ENCODE data around the gene ALOX15. TPM values are rescaled to one million over a fixed set of nuclear protein-coding genes. Genes with fewer than 3 reads are reported as not detected.
"Not testable (repeated sequence)": the region's sequence is repeated elsewhere in the genome, so short reads cannot be mapped to it uniquely, and the experiment has no call there.

ALOX15 gene
- total RNA-seq, 4 donors from 2014 or later = not detected

- not testable (repeated sequence) for DNase-seq; H3K4me1 ChIP-seq; H3K9me3 ChIP-seq; H3K4me3 ChIP-seq (replicated peaks in 1 of 3); H3K36me3 ChIP-seq; H3K27ac ChIP-seq; H3K27me3 ChIP-seq
- intact Hi-C loops (cut with DNase I) = loop anchor here (10.0 kb wide), 1 partner anchor 214 kb away; no protein-coding TSS in a partner anchor
- 30 to 42% methylated on average over 6 to 8 of the region's 8 CpGs for WGBS, 2 donors
These were observed 2.7 kb downstream of the ALOX15 start for GRCh38 chr17:4638766-4639165.

- Histone ChIP-seq H3K4me1 (no peaks in the 10 kb centered on the region), H3K36me3 (no peaks in the 10 kb centered on the region), H3K27ac (no peak overlapping the region), H3K9me3 (no peaks in the 10 kb centered on the region), H3K4me3 (replicated peaks in 1 of 3) (no peak overlapping the region), H3K27me3 (no peaks in the 10 kb centered on the region)
- 62 to 76% methylated on average over 12 of the region's 12 CpGs for WGBS, 2 donors
- intact Hi-C loops (cut with DNase I) = loop anchor here (10.0 kb wide), 1 partner anchor 212 kb away; no protein-coding TSS in a partner anchor
- no peak for TF ChIP-seq POLR2A (IDR thresholded peaks at IDR 0.05)
- TF ChIP-seq, protein P1, sequence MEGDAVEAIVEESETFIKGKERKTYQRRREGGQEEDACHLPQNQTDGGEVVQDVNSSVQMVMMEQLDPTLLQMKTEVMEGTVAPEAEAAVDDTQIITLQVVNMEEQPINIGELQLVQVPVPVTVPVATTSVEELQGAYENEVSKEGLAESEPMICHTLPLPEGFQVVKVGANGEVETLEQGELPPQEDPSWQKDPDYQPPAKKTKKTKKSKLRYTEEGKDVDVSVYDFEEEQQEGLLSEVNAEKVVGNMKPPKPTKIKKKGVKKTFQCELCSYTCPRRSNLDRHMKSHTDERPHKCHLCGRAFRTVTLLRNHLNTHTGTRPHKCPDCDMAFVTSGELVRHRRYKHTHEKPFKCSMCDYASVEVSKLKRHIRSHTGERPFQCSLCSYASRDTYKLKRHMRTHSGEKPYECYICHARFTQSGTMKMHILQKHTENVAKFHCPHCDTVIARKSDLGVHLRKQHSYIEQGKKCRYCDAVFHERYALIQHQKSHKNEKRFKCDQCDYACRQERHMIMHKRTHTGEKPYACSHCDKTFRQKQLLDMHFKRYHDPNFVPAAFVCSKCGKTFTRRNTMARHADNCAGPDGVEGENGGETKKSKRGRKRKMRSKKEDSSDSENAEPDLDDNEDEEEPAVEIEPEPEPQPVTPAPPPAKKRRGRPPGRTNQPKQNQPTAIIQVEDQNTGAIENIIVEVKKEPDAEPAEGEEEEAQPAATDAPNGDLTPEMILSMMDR (IDR thresholded peaks at IDR 0.05) = no peak
- no peak for DNase-seq
These were observed 4.9 kb downstream of the ALOX15 start for GRCh38 chr17:4636474-4637100.

DNA sequence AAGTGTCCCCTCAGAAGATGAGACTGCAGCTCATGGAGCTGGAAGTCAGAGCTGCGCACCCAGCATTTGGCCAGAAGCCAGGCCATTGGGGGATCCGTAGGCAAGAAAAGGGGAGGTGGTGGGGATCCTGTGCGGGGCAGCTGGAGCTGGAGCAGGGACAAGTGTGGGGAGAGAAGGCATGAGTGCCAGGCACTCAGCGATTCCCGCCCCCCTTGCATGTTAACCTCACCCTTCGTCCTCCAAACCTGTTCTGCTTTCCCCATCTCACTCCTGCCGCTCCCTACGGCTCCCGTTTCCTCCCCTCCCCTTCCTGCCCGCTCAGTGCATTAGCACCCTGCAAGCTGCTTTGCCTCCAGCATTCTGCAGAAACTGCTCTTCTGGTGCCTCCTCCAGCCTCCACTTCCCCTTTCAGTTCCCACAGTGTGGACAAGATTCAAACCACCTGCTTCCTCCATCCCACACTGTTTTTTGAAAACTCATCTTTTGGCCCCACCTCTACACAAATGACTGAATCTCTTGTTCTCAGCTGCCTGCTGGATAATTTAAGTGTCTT is 5.6 kb downstream of the ALOX15 start:
- no peaks in the 10 kb centered on the region for H3K36me3 ChIP-seq
- WGBS, 2 donors = 10 to 20% methylated on average over 10 of the region's 10 CpGs
- no peaks in the 10 kb centered on the region for H3K27me3 ChIP-seq
- intact Hi-C loops (cut with DNase I) = loop anchor here (10.0 kb wide), 1 partner anchor 211 kb away; no protein-coding TSS in a partner anchor
- no peak for DNase-seq
- H3K4me3 ChIP-seq (replicated peaks in 1 of 3) = no peak overlapping the region
- no peaks in the 10 kb centered on the region for H3K9me3 ChIP-seq
- TF ChIP-seq POLR2A (IDR thresholded peaks at IDR 0.05) = no peak
- TF ChIP-seq, protein P1 (IDR thresholded peaks at IDR 0.05) = no peak
- no peak overlapping the region for H3K27ac ChIP-seq
- no peaks in the 10 kb centered on the region for H3K4me1 ChIP-seq

DNA sequence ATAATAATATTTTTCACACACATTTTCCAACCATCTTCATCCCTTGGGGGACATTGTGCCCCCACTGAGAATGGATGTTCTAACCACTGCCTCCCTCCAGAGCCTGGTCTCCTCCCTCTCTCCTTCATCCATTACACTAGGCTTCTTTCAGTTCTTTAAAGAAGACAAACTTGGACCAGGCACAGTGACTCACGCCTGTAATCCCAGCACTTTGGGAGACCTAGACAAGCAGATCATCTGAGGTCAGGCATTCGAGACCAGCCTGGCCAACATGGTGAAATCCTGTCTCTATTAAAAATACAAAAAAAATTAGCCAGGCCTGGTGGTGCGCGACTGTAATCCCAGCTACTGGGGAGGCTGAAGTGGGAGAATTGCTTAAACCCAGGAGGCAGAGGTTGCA is 6.5 kb downstream of the ALOX15 start:
- Histone ChIP-seq H3K4me3 (replicated peaks in 1 of 3) (no peak overlapping the region), H3K27ac (no peak overlapping the region), H3K36me3 (no peaks in the 10 kb centered on the region), H3K9me3 (no peaks in the 10 kb centered on the region), H3K27me3 (no peaks in the 10 kb centered on the region), H3K4me1 (no peaks in the 10 kb centered on the region)
- intact Hi-C loops (cut with DNase I) = loop anchor here (10.0 kb wide), 1 partner anchor 210 kb away; no protein-coding TSS in a partner anchor
- TF ChIP-seq POLR2A (IDR thresholded peaks at IDR 0.05) = no peak
- TF ChIP-seq, protein P1 (IDR thresholded peaks at IDR 0.05) = no peak
- no peak for DNase-seq
- whole genome bisulfite sequencing, 2 donors = 49 to 61% methylated on average over 4 of the region's 4 CpGs

GRCh38 chr17:4633643-4634042 is 7.8 kb downstream of the ALOX15 start:
- no peak for DNase-seq
- no peaks in the 10 kb centered on the region for H3K36me3 ChIP-seq
- no peak overlapping the region for H3K4me3 ChIP-seq (replicated peaks in 1 of 3)
- WGBS, 2 donors = 89 to 98% methylated on average over 2 of the region's 2 CpGs
- intact Hi-C loops (cut with DNase I) = loop anchor here (10.0 kb wide), 1 partner anchor 209 kb away; no protein-coding TSS in a partner anchor
- no peaks in the 10 kb centered on the region for H3K4me1 ChIP-seq
- TF ChIP-seq, protein P1 (IDR thresholded peaks at IDR 0.05) = no peak
- TF ChIP-seq POLR2A (IDR thresholded peaks at IDR 0.05) = no peak
- no peaks in the 10 kb centered on the region for H3K9me3 ChIP-seq
- no peaks in the 10 kb centered on the region for H3K27me3 ChIP-seq
- no peak overlapping the region for H3K27ac ChIP-seq
